HG03439 (cell line): ENCODE results near the gene EPM2AIP1.
"Not testable (repeated sequence)": the region's sequence is repeated elsewhere in the genome, so short reads cannot be mapped to it uniquely, and the experiment has no call there.

Source experiments
- ATAC-seq: cut with Tn5 transposase; IDR thresholded peaks from one replicate; pipeline ENCODE4 v1.9.1; 2021; ENCODE audit warnings: mild to moderate bottlenecking, moderate library complexity; ENCODE audit not compliant: unreplicated experiment

EPM2AIP1 gene

GRCh38 chr3:36993326-36994283 lies 674 bp upstream of the EPM2AIP1 start, which contains the start of gene MLH1:
MLH1 (plus strand) TSS chr3:36993518; CDS start chr3:36993548, 30 bp downstream.
- peak; percentile 94 for ATAC-seq

GRCh38 chr3:36991923-36992805 lies 767 bp downstream of the EPM2AIP1 start:
- ATAC-seq = no peak

GRCh38 chr3:36991147-36991546 lies 1.8 kb downstream of the EPM2AIP1 start:
- ATAC-seq = no peak

GRCh38 chr3:36989568-36989967 lies 3.4 kb downstream of the EPM2AIP1 start:
- no peak for ATAC-seq

- ATAC-seq = no peak
Observed at GRCh38 chr3:36989005-36989404, 3.9 kb downstream of the EPM2AIP1 start.

GRCh38 chr3:36988356-36988755 lies 4.6 kb downstream of the EPM2AIP1 start:
- no peak for ATAC-seq

- ATAC-seq = no peak
Observed at GRCh38 chr3:36981006-36981405, 11.9 kb downstream of the EPM2AIP1 start.

GRCh38 chr3:36973139-36973538 lies 19.8 kb downstream of the EPM2AIP1 start:
- ATAC-seq = no peak

- no peak for ATAC-seq
Observed at GRCh38 chr3:36972163-36972562, 20.8 kb downstream of the EPM2AIP1 start.

GRCh38 chr3:36969540-36970432 lies 23.1 kb downstream of the EPM2AIP1 start:
- ATAC-seq = peak; percentile 99

- no peak for ATAC-seq
Observed at GRCh38 chr3:36969085-36969484, 23.8 kb downstream of the EPM2AIP1 start.

- no peak for ATAC-seq
Observed at GRCh38 chr3:36965440-36965839, 27.5 kb downstream of the EPM2AIP1 start.

GRCh38 chr3:36964817-36965216 lies 28.1 kb downstream of the EPM2AIP1 start:
- ATAC-seq = no peak

- no peak for ATAC-seq
Observed at GRCh38 chr3:36964331-36964730, 28.6 kb downstream of the EPM2AIP1 start.

GRCh38 chr3:36963008-36963407 lies 29.9 kb downstream of the EPM2AIP1 start:
- not testable (repeated sequence) for ATAC-seq

GRCh38 chr3:36960502-36960901 lies 32.4 kb downstream of the EPM2AIP1 start:
- no peak for ATAC-seq

- no peak for ATAC-seq
Observed at GRCh38 chr3:36959821-36960220, 33.1 kb downstream of the EPM2AIP1 start.

- ATAC-seq = no peak
Observed at GRCh38 chr3:36957862-36958686, 34.9 kb downstream of the EPM2AIP1 start.

GRCh38 chr3:36957063-36957462 lies 35.9 kb downstream of the EPM2AIP1 start:
- no peak for ATAC-seq

- ATAC-seq = no peak
Observed at GRCh38 chr3:36956155-36956554, 36.8 kb downstream of the EPM2AIP1 start.
